ENCODE data around the gene PRRT3.

- TF ChIP-seq REST (IDR thresholded peaks at IDR 0.05; ENCODE audit: insufficient read depth in 1 of 2, low read depth in 2 of 2, low read length in 2 of 2) (no peak), TAF1 (IDR thresholded peaks at IDR 0.05; ENCODE audit: borderline replicate concordance, insufficient read depth, low read length) (no peak)
Observed at GRCh38 chr3:9940746-9941145, 11.5 kb downstream of the PRRT3 start.

All from PFSK-1 (cell line).